ENCODE results near the gene SLC2A11. TPM values are rescaled to one million over a fixed set of nuclear protein-coding genes. Genes with fewer than 3 reads are reported as not detected.

Gene SLC2A11
- total and polyA plus RNA-seq, 10 of the 15 experiments (the other 5 are each of a cell fraction or from before 2014, with no cell fraction given) = 0.98 to 18.3 (median 8.6) TPM

DNA sequence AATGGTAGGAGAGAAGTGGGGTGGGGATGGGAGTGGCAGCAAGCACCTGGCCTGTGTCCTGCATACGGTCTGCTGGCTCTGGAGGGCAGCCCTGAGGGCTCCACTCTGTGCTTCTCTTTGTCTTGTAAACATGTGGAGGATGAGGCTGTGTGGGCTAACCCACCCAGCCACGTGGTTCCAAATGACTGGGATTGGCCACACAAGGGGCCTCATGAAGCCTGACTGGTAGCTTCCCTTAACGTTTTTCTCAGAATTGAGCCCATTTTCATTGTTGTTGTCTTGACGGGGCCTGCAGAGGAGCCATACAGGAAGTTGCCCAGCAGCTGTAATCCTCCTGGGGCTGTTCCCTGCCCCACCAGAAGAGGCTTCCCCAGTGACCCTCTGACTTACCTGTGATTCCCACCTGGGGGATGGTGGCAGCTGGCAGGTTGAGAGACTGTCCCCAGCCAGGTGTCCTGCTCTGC lies 36.9 kb upstream of the SLC2A11 start:
- ChIA-PET SMC1A (ENCODE audit: uncharacterized antibody, unreplicated experiment) (interaction anchor here (0.6 kb wide), 1 partner anchor 50 kb away, joined by 3 read pairs; no protein-coding TSS in a partner anchor), CTCF (interaction anchor here (1.0 to 1.6 kb wide), 2 partner anchors 50 to 52 kb away, joined by 3 to 4 read pairs; no protein-coding TSS in a partner anchor), RAD21 (ENCODE audit: unreplicated experiment) (interaction anchor here (1.4 kb wide), 1 partner anchor 50 kb away, joined by 4 read pairs; no protein-coding TSS in a partner anchor), POLR2A (interaction anchor here (1.4 kb wide), 1 partner anchor 37 kb away, joined by 6 read pairs; the partner anchor contains the start of gene SLC2A11)
- Histone ChIP-seq H3K4me3 (no peak overlapping the region), H3K9me3 (replicated peaks; ENCODE audit: control insufficient read depth, insufficient read depth, low read length) (no peaks in the 10 kb centered on the region), H3K4me2 (ENCODE audit: control insufficient read depth, insufficient read depth) (no peak overlapping the region), H3K27ac (ENCODE audit: control insufficient read depth, insufficient read depth) (no peak overlapping the region), H2AFZ (ENCODE audit: control insufficient read depth, low read depth, low read length) (no peak overlapping the region), H3K79me2 (ENCODE audit: control insufficient read depth, insufficient read depth, low read length) (no peaks in the 10 kb centered on the region), H3K36me3 (ENCODE audit: control insufficient read depth in 2 of 2, insufficient read depth in 2 of 2, low read length in 1 of 2) (peaks cover 42 to 48% of the 10 kb centered on the region in 2 experiments), H3K27me3 (replicated peaks in 1 of 2; ENCODE audit: control insufficient read depth in 2 of 2, insufficient read depth in 2 of 2, low read length in 1 of 2) (no peaks in the 10 kb centered on the region), H4K20me1 (ENCODE audit: control insufficient read depth, insufficient read depth) (no peaks in the 10 kb centered on the region; the same call in 1 of the 2 replicates), H3K4me1 (ENCODE audit: control insufficient read depth, insufficient read depth, low read length) (peaks cover under 1% of the 10 kb centered on the region), H3K9ac (ENCODE audit: control insufficient read depth, insufficient read depth, low read length) (no peak overlapping the region)
- peak; percentile 43; the same call in 1 of the 2 replicates for TF ChIP-seq NFYB (IDR thresholded peaks at IDR 0.05; ENCODE audit: insufficient read depth, low read depth, low read length)
- TF ChIP-seq, protein P1, sequence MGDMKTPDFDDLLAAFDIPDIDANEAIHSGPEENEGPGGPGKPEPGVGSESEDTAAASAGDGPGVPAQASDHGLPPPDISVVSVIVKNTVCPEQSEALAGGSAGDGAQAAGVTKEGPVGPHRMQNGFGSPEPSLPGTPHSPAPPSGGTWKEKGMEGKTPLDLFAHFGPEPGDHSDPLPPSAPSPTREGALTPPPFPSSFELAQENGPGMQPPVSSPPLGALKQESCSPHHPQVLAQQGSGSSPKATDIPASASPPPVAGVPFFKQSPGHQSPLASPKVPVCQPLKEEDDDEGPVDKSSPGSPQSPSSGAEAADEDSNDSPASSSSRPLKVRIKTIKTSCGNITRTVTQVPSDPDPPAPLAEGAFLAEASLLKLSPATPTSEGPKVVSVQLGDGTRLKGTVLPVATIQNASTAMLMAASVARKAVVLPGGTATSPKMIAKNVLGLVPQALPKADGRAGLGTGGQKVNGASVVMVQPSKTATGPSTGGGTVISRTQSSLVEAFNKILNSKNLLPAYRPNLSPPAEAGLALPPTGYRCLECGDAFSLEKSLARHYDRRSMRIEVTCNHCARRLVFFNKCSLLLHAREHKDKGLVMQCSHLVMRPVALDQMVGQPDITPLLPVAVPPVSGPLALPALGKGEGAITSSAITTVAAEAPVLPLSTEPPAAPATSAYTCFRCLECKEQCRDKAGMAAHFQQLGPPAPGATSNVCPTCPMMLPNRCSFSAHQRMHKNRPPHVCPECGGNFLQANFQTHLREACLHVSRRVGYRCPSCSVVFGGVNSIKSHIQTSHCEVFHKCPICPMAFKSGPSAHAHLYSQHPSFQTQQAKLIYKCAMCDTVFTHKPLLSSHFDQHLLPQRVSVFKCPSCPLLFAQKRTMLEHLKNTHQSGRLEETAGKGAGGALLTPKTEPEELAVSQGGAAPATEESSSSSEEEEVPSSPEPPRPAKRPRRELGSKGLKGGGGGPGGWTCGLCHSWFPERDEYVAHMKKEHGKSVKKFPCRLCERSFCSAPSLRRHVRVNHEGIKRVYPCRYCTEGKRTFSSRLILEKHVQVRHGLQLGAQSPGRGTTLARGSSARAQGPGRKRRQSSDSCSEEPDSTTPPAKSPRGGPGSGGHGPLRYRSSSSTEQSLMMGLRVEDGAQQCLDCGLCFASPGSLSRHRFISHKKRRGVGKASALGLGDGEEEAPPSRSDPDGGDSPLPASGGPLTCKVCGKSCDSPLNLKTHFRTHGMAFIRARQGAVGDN (IDR thresholded peaks at IDR 0.05) = 0 out of 2 replicates have a peak, but pooled peaks have one; percentile 28
- TF ChIP-seq MEF2B (IDR thresholded peaks at IDR 0.05; ENCODE audit: partially characterized antibody, poor library complexity, severe bottlenecking) = peak; percentile 22
- TF ChIP-seq ATF3 (IDR thresholded peaks at IDR 0.05; ENCODE audit: borderline replicate concordance, extremely low read depth, low read depth, low read length) = no peak
- BruUV-seq (replicated peaks) = no TSS peak
- intact Hi-C loops (cut with micrococcal nuclease; ENCODE audit: unreplicated experiment) = no loop called here
- ATAC-seq (peak; percentile 27; the same call in 2 of the 3 replicates), FAIRE-seq (no peak), DNase-seq (ENCODE audit: low read depth, low spot score) (no peak)
- WGBS (ENCODE audit: insufficient coverage, insufficient replicate concordance, low lambda C conversion rate, missing lambda C conversion rate) = 16% methylated on average over 4 of the region's 4 CpGs
- in situ Hi-C loops (cut with MboI) = no loop called here

Measured in GM12878 (cell line).